ENCODE results near the gene NWD2. TPM values are rescaled to one million over a fixed set of nuclear protein-coding genes. Genes with fewer than 3 reads are reported as not detected.

NWD2 gene
- total RNA-seq, 1 experiment from 2014 or later = not detected

- intact Hi-C loops (cut with micrococcal nuclease; ENCODE audit: unreplicated experiment) = no loop called here
- no peaks in the 10 kb centered on the region for H4K20me1 ChIP-seq (ENCODE audit: insufficient read depth)
These were observed 2.9 kb upstream of the NWD2 start for GRCh38 chr4:37241647-37242046.

DNA sequence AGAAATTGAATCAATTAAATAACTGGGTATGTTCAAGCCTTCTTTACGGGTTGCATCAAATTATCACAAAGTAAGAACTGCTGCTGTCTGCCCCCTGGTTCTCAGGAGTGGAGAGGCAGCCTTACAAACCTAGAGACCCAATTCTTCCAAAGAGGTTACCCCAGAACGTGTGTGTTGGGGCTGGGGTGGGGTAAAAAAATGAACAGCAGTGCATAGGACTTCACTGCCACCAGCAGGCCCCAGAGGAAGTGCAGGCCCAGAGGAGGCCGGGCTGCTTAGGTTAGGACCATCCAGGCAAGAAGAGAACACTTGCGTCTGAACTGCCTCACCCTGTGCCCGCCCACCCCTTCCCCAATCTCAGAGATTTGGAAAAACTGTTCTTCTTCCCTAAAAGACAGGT, 1.5 kb upstream of the NWD2 start:
- Histone ChIP-seq H3K9me2 (ENCODE audit: insufficient read depth) (no peaks in the 10 kb centered on the region), H3K27ac (no peak overlapping the region), H3K4me2 (no peak overlapping the region), H3K27me3 (ENCODE audit: insufficient read depth, low read depth) (no peaks in the 10 kb centered on the region), H4K20me1 (ENCODE audit: insufficient read depth) (no peaks in the 10 kb centered on the region), H3K79me2 (ENCODE audit: low read depth) (no peaks in the 10 kb centered on the region), H3K4me1 (replicated peaks; ENCODE audit: insufficient read depth) (no peaks in the 10 kb centered on the region), H3F3A (ENCODE audit: insufficient read depth, low read depth) (no peaks in the 10 kb centered on the region), H3K36me3 (ENCODE audit: low read depth) (no peaks in the 10 kb centered on the region), H3K9me3 (ENCODE audit: insufficient read depth, low read depth) (no peaks in the 10 kb centered on the region; the same call in 1 of the 2 replicates), H2AFZ (no peak overlapping the region), H3K4me3 (no peak overlapping the region)
- no peak for DNase-seq
- ChIA-PET CTCF (no interaction called here), POLR2A (ENCODE audit: unreplicated experiment) (no interaction called here)
- no TSS peak for BruUV-seq (replicated peaks)
- intact Hi-C loops (cut with micrococcal nuclease; ENCODE audit: unreplicated experiment) = no loop called here
- TF ChIP-seq, protein P1, sequence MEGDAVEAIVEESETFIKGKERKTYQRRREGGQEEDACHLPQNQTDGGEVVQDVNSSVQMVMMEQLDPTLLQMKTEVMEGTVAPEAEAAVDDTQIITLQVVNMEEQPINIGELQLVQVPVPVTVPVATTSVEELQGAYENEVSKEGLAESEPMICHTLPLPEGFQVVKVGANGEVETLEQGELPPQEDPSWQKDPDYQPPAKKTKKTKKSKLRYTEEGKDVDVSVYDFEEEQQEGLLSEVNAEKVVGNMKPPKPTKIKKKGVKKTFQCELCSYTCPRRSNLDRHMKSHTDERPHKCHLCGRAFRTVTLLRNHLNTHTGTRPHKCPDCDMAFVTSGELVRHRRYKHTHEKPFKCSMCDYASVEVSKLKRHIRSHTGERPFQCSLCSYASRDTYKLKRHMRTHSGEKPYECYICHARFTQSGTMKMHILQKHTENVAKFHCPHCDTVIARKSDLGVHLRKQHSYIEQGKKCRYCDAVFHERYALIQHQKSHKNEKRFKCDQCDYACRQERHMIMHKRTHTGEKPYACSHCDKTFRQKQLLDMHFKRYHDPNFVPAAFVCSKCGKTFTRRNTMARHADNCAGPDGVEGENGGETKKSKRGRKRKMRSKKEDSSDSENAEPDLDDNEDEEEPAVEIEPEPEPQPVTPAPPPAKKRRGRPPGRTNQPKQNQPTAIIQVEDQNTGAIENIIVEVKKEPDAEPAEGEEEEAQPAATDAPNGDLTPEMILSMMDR (conservative IDR thresholded peaks at IDR 0.05) = no peak
- TF ChIP-seq EZH2 (IDR thresholded peaks at IDR 0.05; ENCODE audit: low read depth) = no peak

More at GRCh38 chr4:37241647-37242046, 2.9 kb upstream of the NWD2 start:
- Histone ChIP-seq H3K36me3 (ENCODE audit: low read depth) (no peaks in the 10 kb centered on the region), H3K9me3 (ENCODE audit: insufficient read depth, low read depth) (no peaks in the 10 kb centered on the region; the same call in 1 of the 2 replicates), H3K79me2 (ENCODE audit: low read depth) (no peaks in the 10 kb centered on the region), H3K27me3 (ENCODE audit: insufficient read depth, low read depth) (no peaks in the 10 kb centered on the region), H3K4me2 (no peak overlapping the region), H2AFZ (no peak overlapping the region), H3K4me3 (no peak overlapping the region), H3K9me2 (ENCODE audit: insufficient read depth) (no peaks in the 10 kb centered on the region), H3F3A (ENCODE audit: insufficient read depth, low read depth) (no peaks in the 10 kb centered on the region), H3K27ac (no peak overlapping the region), H3K4me1 (replicated peaks; ENCODE audit: insufficient read depth) (no peaks in the 10 kb centered on the region)
- ChIA-PET CTCF (no interaction called here), POLR2A (ENCODE audit: unreplicated experiment) (no interaction called here)
- no peak for DNase-seq
- TF ChIP-seq EZH2 (IDR thresholded peaks at IDR 0.05; ENCODE audit: low read depth) = no peak
- TF ChIP-seq, protein P1 (conservative IDR thresholded peaks at IDR 0.05) = no peak
- no TSS peak for BruUV-seq (replicated peaks)

GRCh38 chr4:37243722-37244582, 591 bp upstream of the NWD2 start:
- Histone ChIP-seq H3K27me3 (ENCODE audit: insufficient read depth, low read depth) (no peaks in the 10 kb centered on the region), H3K79me2 (ENCODE audit: low read depth) (no peaks in the 10 kb centered on the region), H3K27ac (no peak overlapping the region), H2AFZ (no peak overlapping the region), H3K4me3 (no peak overlapping the region), H3K36me3 (ENCODE audit: low read depth) (no peaks in the 10 kb centered on the region), H3K9me3 (ENCODE audit: insufficient read depth, low read depth) (no peaks in the 10 kb centered on the region; the same call in 1 of the 2 replicates), H3K4me1 (replicated peaks; ENCODE audit: insufficient read depth) (no peaks in the 10 kb centered on the region), H3F3A (ENCODE audit: insufficient read depth, low read depth) (no peaks in the 10 kb centered on the region), H3K4me2 (no peak overlapping the region), H4K20me1 (ENCODE audit: insufficient read depth) (no peaks in the 10 kb centered on the region), H3K9me2 (ENCODE audit: insufficient read depth) (no peaks in the 10 kb centered on the region)
- ChIA-PET POLR2A (ENCODE audit: unreplicated experiment) (no interaction called here), CTCF (no interaction called here)
- BruUV-seq (replicated peaks) = no TSS peak
- DNase-seq = no peak
- intact Hi-C loops (cut with micrococcal nuclease; ENCODE audit: unreplicated experiment) = no loop called here
- TF ChIP-seq EZH2 (IDR thresholded peaks at IDR 0.05; ENCODE audit: low read depth) = no peak
- TF ChIP-seq, protein P1 (conservative IDR thresholded peaks at IDR 0.05) = no peak
